ENCODE results near the gene GNG12.

- TF ChIP-seq CTCF (conservative IDR thresholded peaks at IDR 0.05): no peak
- TF ChIP-seq ZFX (IDR thresholded peaks at IDR 0.05): no peak
These were observed 68.6 kb downstream of the GNG12 start for GRCh38 chr1:67764633-67765032.

All from C4-2B (cell line).